ENCODE results near the gene SPTBN1.
A peak's percentile ranks its signal among the peaks of the same experiment; 100 is the strongest.

The SPTBN1 gene

GRCh38 chr2:54569745-54570301, 113.7 kb downstream of the SPTBN1 start:
- Histone ChIP-seq H3K27ac (ENCODE audit: low read length) (peak overlapping the region; percentile 96), H3K4me1 (ENCODE audit: control insufficient read depth in 1 of 2, insufficient read depth in 2 of 2, low read length in 2 of 2) (peaks cover 57 to 62% of the 10 kb centered on the region in 2 donors), H3K4me3 (ENCODE audit: low read depth in 1 of 2, low read length in 2 of 2) (no peak overlapping the region), H3K9me3 (ENCODE audit: control insufficient read depth in 1 of 2, low read length in 2 of 2) (no peaks in the 10 kb centered on the region), H3K36me3 (ENCODE audit: control insufficient read depth in 1 of 2, insufficient read depth in 2 of 2, low read length in 2 of 2) (no peaks in the 10 kb centered on the region), H3K27me3 (ENCODE audit: low read depth, low read length) (no peaks in the 10 kb centered on the region)

- Histone ChIP-seq H3K27ac (ENCODE audit: low read length) (peak overlapping the region; percentile 96), H3K4me3 (ENCODE audit: low read depth in 1 of 2, low read length in 2 of 2) (no peak overlapping the region), H3K36me3 (ENCODE audit: control insufficient read depth in 1 of 2, insufficient read depth in 2 of 2, low read length in 2 of 2) (no peaks in the 10 kb centered on the region), H3K9me3 (ENCODE audit: control insufficient read depth in 1 of 2, low read length in 2 of 2) (no peaks in the 10 kb centered on the region), H3K4me1 (ENCODE audit: control insufficient read depth in 1 of 2, insufficient read depth in 2 of 2, low read length in 2 of 2) (peaks cover 58 to 63% of the 10 kb centered on the region in 2 donors), H3K27me3 (ENCODE audit: low read depth, low read length) (no peaks in the 10 kb centered on the region)
These were observed 114.3 kb downstream of the SPTBN1 start for GRCh38 chr2:54570321-54570855.

GRCh38 chr2:54570925-54571694, 115.0 kb downstream of the SPTBN1 start:
- Histone ChIP-seq H3K36me3 (ENCODE audit: control insufficient read depth in 1 of 2, insufficient read depth in 2 of 2, low read length in 2 of 2) (no peaks in the 10 kb centered on the region), H3K4me1 (ENCODE audit: control insufficient read depth in 1 of 2, insufficient read depth in 2 of 2, low read length in 2 of 2) (peaks cover 58 to 63% of the 10 kb centered on the region in 2 donors), H3K27me3 (ENCODE audit: low read depth, low read length) (no peaks in the 10 kb centered on the region), H3K4me3 (ENCODE audit: low read depth in 1 of 2, low read length in 2 of 2) (no peak overlapping the region), H3K27ac (ENCODE audit: low read length) (peak overlapping the region; percentile 96), H3K9me3 (ENCODE audit: control insufficient read depth in 1 of 2, low read length in 2 of 2) (no peaks in the 10 kb centered on the region)

- Histone ChIP-seq H3K9me3 (ENCODE audit: control insufficient read depth in 1 of 2, low read length in 2 of 2) (no peaks in the 10 kb centered on the region), H3K36me3 (ENCODE audit: control insufficient read depth in 1 of 2, insufficient read depth in 2 of 2, low read length in 2 of 2) (no peaks in the 10 kb centered on the region), H3K27me3 (ENCODE audit: low read depth, low read length) (no peaks in the 10 kb centered on the region), H3K27ac (ENCODE audit: low read length) (peak overlapping the region; percentile 96), H3K4me3 (ENCODE audit: low read depth in 1 of 2, low read length in 2 of 2) (peak overlapping the region; percentile 3 to 16), H3K4me1 (ENCODE audit: control insufficient read depth in 1 of 2, insufficient read depth in 2 of 2, low read length in 2 of 2) (peaks cover 60 to 74% of the 10 kb centered on the region in 2 donors)
These were observed 116.1 kb downstream of the SPTBN1 start for GRCh38 chr2:54572262-54572635.

GRCh38 chr2:54572636-54573536, 116.8 kb downstream of the SPTBN1 start:
- H3K27me3 ChIP-seq (ENCODE audit: low read depth, low read length) = no peaks in the 10 kb centered on the region
- H3K4me1 ChIP-seq (ENCODE audit: control insufficient read depth in 1 of 2, insufficient read depth in 2 of 2, low read length in 2 of 2) = peaks cover 67 to 80% of the 10 kb centered on the region in 2 donors
- H3K9me3 ChIP-seq (ENCODE audit: control insufficient read depth in 1 of 2, low read length in 2 of 2) = no peaks in the 10 kb centered on the region
- peak overlapping the region in 1 of 2 donors; percentile 16 for H3K4me3 ChIP-seq (ENCODE audit: low read depth in 1 of 2, low read length in 2 of 2)
- peak overlapping the region; percentile 96 for H3K27ac ChIP-seq (ENCODE audit: low read length)
- no peaks in the 10 kb centered on the region for H3K36me3 ChIP-seq (ENCODE audit: control insufficient read depth in 1 of 2, insufficient read depth in 2 of 2, low read length in 2 of 2)

GRCh38 chr2:54573537-54573919, 117.4 kb downstream of the SPTBN1 start:
- Histone ChIP-seq H3K4me3 (ENCODE audit: low read depth in 1 of 2, low read length in 2 of 2) (no peak overlapping the region), H3K36me3 (ENCODE audit: control insufficient read depth in 1 of 2, insufficient read depth in 2 of 2, low read length in 2 of 2) (no peaks in the 10 kb centered on the region), H3K27ac (ENCODE audit: low read length) (peak overlapping the region; percentile 96), H3K9me3 (ENCODE audit: control insufficient read depth in 1 of 2, low read length in 2 of 2) (no peaks in the 10 kb centered on the region), H3K4me1 (ENCODE audit: control insufficient read depth in 1 of 2, insufficient read depth in 2 of 2, low read length in 2 of 2) (peaks cover 73 to 84% of the 10 kb centered on the region in 2 donors), H3K27me3 (ENCODE audit: low read depth, low read length) (no peaks in the 10 kb centered on the region)

GRCh38 chr2:54574107-54574859, 118.2 kb downstream of the SPTBN1 start:
- Histone ChIP-seq H3K36me3 (ENCODE audit: control insufficient read depth in 1 of 2, insufficient read depth in 2 of 2, low read length in 2 of 2) (no peaks in the 10 kb centered on the region), H3K4me3 (ENCODE audit: low read depth in 1 of 2, low read length in 2 of 2) (no peak overlapping the region), H3K9me3 (ENCODE audit: control insufficient read depth in 1 of 2, low read length in 2 of 2) (no peaks in the 10 kb centered on the region), H3K27ac (ENCODE audit: low read length) (peak overlapping the region; percentile 96), H3K4me1 (ENCODE audit: control insufficient read depth in 1 of 2, insufficient read depth in 2 of 2, low read length in 2 of 2) (peaks cover 73 to 80% of the 10 kb centered on the region in 2 donors), H3K27me3 (ENCODE audit: low read depth, low read length) (no peaks in the 10 kb centered on the region)

GRCh38 chr2:54574860-54575247, 118.7 kb downstream of the SPTBN1 start:
- no peaks in the 10 kb centered on the region for H3K36me3 ChIP-seq (ENCODE audit: control insufficient read depth in 1 of 2, insufficient read depth in 2 of 2, low read length in 2 of 2)
- peak overlapping the region; percentile 96 for H3K27ac ChIP-seq (ENCODE audit: low read length)
- no peaks in the 10 kb centered on the region for H3K27me3 ChIP-seq (ENCODE audit: low read depth, low read length)
- no peaks in the 10 kb centered on the region for H3K9me3 ChIP-seq (ENCODE audit: control insufficient read depth in 1 of 2, low read length in 2 of 2)
- peaks cover 74 to 81% of the 10 kb centered on the region in 2 donors for H3K4me1 ChIP-seq (ENCODE audit: control insufficient read depth in 1 of 2, insufficient read depth in 2 of 2, low read length in 2 of 2)
- H3K4me3 ChIP-seq (ENCODE audit: low read depth in 1 of 2, low read length in 2 of 2) = no peak overlapping the region

- H3K36me3 ChIP-seq (ENCODE audit: control insufficient read depth in 1 of 2, insufficient read depth in 2 of 2, low read length in 2 of 2) = no peaks in the 10 kb centered on the region
- H3K27ac ChIP-seq (ENCODE audit: low read length) = peak overlapping the region; percentile 96
- peaks cover 72 to 80% of the 10 kb centered on the region in 2 donors for H3K4me1 ChIP-seq (ENCODE audit: control insufficient read depth in 1 of 2, insufficient read depth in 2 of 2, low read length in 2 of 2)
- H3K9me3 ChIP-seq (ENCODE audit: control insufficient read depth in 1 of 2, low read length in 2 of 2) = no peaks in the 10 kb centered on the region
- no peaks in the 10 kb centered on the region for H3K27me3 ChIP-seq (ENCODE audit: low read depth, low read length)
- no peak overlapping the region for H3K4me3 ChIP-seq (ENCODE audit: low read depth in 1 of 2, low read length in 2 of 2)
These were observed 119.3 kb downstream of the SPTBN1 start for GRCh38 chr2:54575379-54575888.

- Histone ChIP-seq H3K9me3 (ENCODE audit: control insufficient read depth in 1 of 2, low read length in 2 of 2) (no peaks in the 10 kb centered on the region), H3K27me3 (ENCODE audit: low read depth, low read length) (no peaks in the 10 kb centered on the region), H3K4me3 (ENCODE audit: low read depth in 1 of 2, low read length in 2 of 2) (no peak overlapping the region), H3K4me1 (ENCODE audit: control insufficient read depth in 1 of 2, insufficient read depth in 2 of 2, low read length in 2 of 2) (peaks cover 56 to 64% of the 10 kb centered on the region in 2 donors), H3K27ac (ENCODE audit: low read length) (no peak overlapping the region), H3K36me3 (ENCODE audit: control insufficient read depth in 1 of 2, insufficient read depth in 2 of 2, low read length in 2 of 2) (no peaks in the 10 kb centered on the region)
These were observed 120.9 kb downstream of the SPTBN1 start for GRCh38 chr2:54577035-54577434.

Data from muscle layer of duodenum (tissue), 2 donors.